IMR-90 (cell line): ENCODE data around the gene USB1. TPM values are rescaled to one million over a fixed set of nuclear protein-coding genes. Genes with fewer than 3 reads are reported as not detected.

Source experiments
- ATAC-seq: fragments of 200-7000 bp; cut with Tn5 transposase; 2 replicates; pipeline ENCODE4 v1.9.1; 2020; ENCODE audit warnings: low read depth, mild to moderate bottlenecking, moderate library complexity
- BruUV-seq: library from RNA; stranded (reverse); fragments of 400-500 nt; replicated peaks from 2 replicates; lab custom pipeline; 2021; lab: Mats Ljungman, UMichigan
- CTCF ChIA-PET: fragments of 300-600 bp; formaldehyde crosslinking; extraction: SDS; loops from one replicate; lab custom pipeline; 2021; ENCODE audit warnings: antibody characterized with exemption; lab: Yijun Ruan, JAX
- POLR2A ChIA-PET: fragments of 300-600 bp; sonication (Branson Sonifier 250); formaldehyde crosslinking; loops from one replicate; lab custom pipeline; 2022; ENCODE audit warnings: antibody characterized with exemption; ENCODE audit not compliant: unreplicated experiment; lab: Charles Lee
- DNase-seq: peaks from one replicate; pipeline ENCODE4 v3.0.0; 2013
- H2AFZ ChIP-seq: replicated peaks from 2 replicates; pipeline ENCODE3; 2013; ENCODE audit warnings: low read length, mild to moderate bottlenecking; ENCODE audit not compliant: poor library complexity
- H2AK5ac ChIP-seq: 2 replicates; pipeline ENCODE4 v1.6.1; 2013; ENCODE audit warnings: low read depth, low read length, inconsistent platforms
- H2AK9ac ChIP-seq: replicated peaks from 2 replicates; pipeline ENCODE3; 2013; ENCODE audit warnings: mild to moderate bottlenecking, low read depth, low read length, moderate library complexity; ENCODE audit not compliant: poor library complexity
- H2BK120ac ChIP-seq: 2 replicates; pipeline ENCODE4 v1.6.1; 2013; ENCODE audit warnings: low read depth, low read length, inconsistent platforms
- H2BK15ac ChIP-seq: 3 replicates; pipeline ENCODE4 v1.6.1; 2013; ENCODE audit warnings: low read depth, low read length, inconsistent platforms
- H2BK20ac ChIP-seq: 2 replicates; pipeline ENCODE4 v1.6.1; 2013; ENCODE audit warnings: low read depth, mild to moderate bottlenecking, inconsistent platforms, low read length, moderate library complexity
- H2BK5ac ChIP-seq: 2 replicates; pipeline ENCODE4 v1.6.1; 2013; ENCODE audit warnings: mild to moderate bottlenecking, low read depth, low read length, inconsistent platforms; ENCODE audit not compliant: poor library complexity, severe bottlenecking
- H3K14ac ChIP-seq: replicated peaks from 2 replicates; pipeline ENCODE4 v1.6.1; 2013; ENCODE audit warnings: low read depth, low read length, inconsistent platforms
- H3K18ac ChIP-seq: 2 replicates; pipeline ENCODE4 v1.6.1; 2013; ENCODE audit warnings: low read depth, low read length, control low read depth
- H3K23ac ChIP-seq: 2 replicates; pipeline ENCODE4 v1.6.1; 2013; ENCODE audit warnings: low read depth, low read length, inconsistent platforms
- H3K27ac ChIP-seq: 2 replicates; pipeline ENCODE4 v1.5.1; 2013; ENCODE audit warnings: mild to moderate bottlenecking, control low read depth, low read length; ENCODE audit not compliant: insufficient read depth
- H3K27me3 ChIP-seq: 2 replicates; pipeline ENCODE4 v1.6.1; 2013; ENCODE audit warnings: low read length; ENCODE audit not compliant: control insufficient read depth, insufficient read depth
- H3K36me3 ChIP-seq: 2 replicates; pipeline ENCODE4 v1.6.1; 2013; ENCODE audit warnings: low read length, mixed read lengths; ENCODE audit not compliant: control insufficient read depth, insufficient read depth
- H3K4ac ChIP-seq: 2 replicates; pipeline ENCODE4 v1.6.1; 2013; ENCODE audit warnings: low read depth, low read length, inconsistent platforms
- H3K4me1 ChIP-seq: 2 replicates; pipeline ENCODE4 v1.6.1; 2013; ENCODE audit warnings: low read length, mixed read lengths; ENCODE audit not compliant: control insufficient read depth, insufficient read depth
- H3K4me2 ChIP-seq: 2 replicates; pipeline ENCODE4 v1.6.1; 2013; ENCODE audit warnings: low read depth, mild to moderate bottlenecking, control low read depth, low read length, moderate library complexity
- H3K4me3 ChIP-seq: 2 replicates; pipeline ENCODE4 v1.5.1; 2013; ENCODE audit warnings: low read depth, mild to moderate bottlenecking, control low read depth, low read length, moderate library complexity; ENCODE audit not compliant: insufficient read depth
- H3K56ac ChIP-seq: 2 replicates; pipeline ENCODE4 v1.6.1; 2013; ENCODE audit warnings: low read length, inconsistent platforms; ENCODE audit not compliant: insufficient read depth; ENCODE audit errors: extremely low read depth
- H3K79me1 ChIP-seq, 2 experiments: 2 replicates each; pipeline ENCODE4 v1.6.1; 2013; ENCODE audit warnings: low read length in 2 of 2, inconsistent platforms in 1 of 2, low read depth in 1 of 2
- H3K9ac ChIP-seq: 2 replicates; pipeline ENCODE4 v1.6.1; 2013; ENCODE audit warnings: low read depth, low read length, control low read depth
- H3K9me1 ChIP-seq: 2 replicates; pipeline ENCODE4 v1.6.1; 2013; ENCODE audit warnings: low read length, inconsistent platforms; ENCODE audit not compliant: insufficient read depth
- H3K9me3 ChIP-seq: 2 replicates; pipeline ENCODE4 v1.6.1; 2013; ENCODE audit warnings: low read length; ENCODE audit not compliant: control insufficient read depth, insufficient read depth
- H4K20me1 ChIP-seq: 2 replicates; pipeline ENCODE4 v1.6.1; 2013; ENCODE audit warnings: low read length, inconsistent platforms; ENCODE audit not compliant: insufficient read depth
- H4K5ac ChIP-seq: 2 replicates; pipeline ENCODE4 v1.6.1; 2013; ENCODE audit warnings: mild to moderate bottlenecking, low read depth, low read length, control low read depth
- H4K8ac ChIP-seq, 2 experiments: 2 replicates each; pipeline ENCODE4 v1.6.1; 2013; ENCODE audit warnings: low read depth in 2 of 2, low read length in 2 of 2, control low read depth in 1 of 2, inconsistent platforms in 1 of 2
- H4K91ac ChIP-seq: 2 replicates; pipeline ENCODE4 v1.6.1; 2013; ENCODE audit warnings: low read depth, low read length, inconsistent platforms; ENCODE audit not compliant: insufficient read depth
- BHLHE40 ChIP-seq: fragments of 150-350 bp; IDR thresholded peaks from 2 replicates; pipeline ENCODE4 v1.6.1; 2016; ENCODE audit warnings: mild to moderate bottlenecking, low read depth, low read length
- CEBPB ChIP-seq: IDR thresholded peaks from 2 replicates; pipeline ENCODE4 v1.6.1; 2012; ENCODE audit warnings: low read depth, low read length, improper control_type of control experiment
- CHD1 ChIP-seq: IDR thresholded peaks from 2 replicates; pipeline ENCODE4 v1.6.1; 2012; ENCODE audit warnings: low read depth, low read length, improper control_type of control experiment
- FOS ChIP-seq: fragments of 150-350 bp; IDR thresholded peaks from 2 replicates; pipeline ENCODE4 v1.6.1; 2016; ENCODE audit warnings: low read depth, low read length
- MAFK ChIP-seq: IDR thresholded peaks from 2 replicates; pipeline ENCODE4 v1.6.1; 2012; ENCODE audit warnings: low read depth, low read length, improper control_type of control experiment
- MAZ ChIP-seq: IDR thresholded peaks from 2 replicates; pipeline ENCODE4 v1.6.1; 2012; ENCODE audit warnings: low read depth, mild to moderate bottlenecking, low read length, improper control_type of control experiment, moderate library complexity, borderline replicate concordance
- MXI1 ChIP-seq: IDR thresholded peaks from 2 replicates; pipeline ENCODE4 v1.6.1; 2012; ENCODE audit warnings: low read depth, mild to moderate bottlenecking, low read length, moderate library complexity, borderline replicate concordance
- NFE2L2 ChIP-seq: fragments of 150-350 bp; IDR thresholded peaks from 2 replicates; pipeline ENCODE4 v1.6.1; 2016; ENCODE audit warnings: low read depth, mild to moderate bottlenecking, low read length
- POLR2A ChIP-seq: IDR thresholded peaks from 2 replicates; pipeline ENCODE4 v1.6.1; 2012; ENCODE audit warnings: mild to moderate bottlenecking, low read depth, low read length
- RAD21 ChIP-seq: IDR thresholded peaks from 2 replicates; pipeline ENCODE4 v1.6.1; 2012; ENCODE audit warnings: low read length, improper control_type of control experiment
- RCOR1 ChIP-seq: IDR thresholded peaks from 2 replicates; pipeline ENCODE4 v1.6.1; 2012; ENCODE audit warnings: mild to moderate bottlenecking, low read length, improper control_type of control experiment; ENCODE audit not compliant: insufficient replicate concordance
- RFX5 ChIP-seq: IDR thresholded peaks from 2 replicates; pipeline ENCODE4 v1.8.0; 2012; ENCODE audit warnings: low read depth, mild to moderate bottlenecking, low read length, moderate library complexity
- SMC3 ChIP-seq: fragments of 150-350 bp; IDR thresholded peaks from 2 replicates; pipeline ENCODE4 v1.6.1; 2016; ENCODE audit warnings: low read depth, mild to moderate bottlenecking, antibody characterized with exemption, low read length, moderate library complexity
- WGBS, 2 experiments: methylation state at CpG; one replicate each; pipeline versions ENCODE4 v1.1.5 to v1.1.7; 2013; ENCODE audit warnings: missing lambda C conversion rate in 2 of 2; ENCODE audit not compliant: insufficient read length in 1 of 2; ENCODE audit errors: extremely low coverage in 2 of 2; 5-methylcytosine and 5-hydroxymethylcytosine counted together
- dilution Hi-C: fragments of 300-500 bp; cut with HindIII; formaldehyde crosslinking; loops from one replicate; pipeline ENCODE4 v1.14.3; 2018; ENCODE audit warnings: low sequenced_read_pairs; ENCODE audit not compliant: unreplicated experiment
- in situ Hi-C: fragments of 300-500 bp; cut with MboI; formaldehyde crosslinking; loops from 3 replicates; pipeline ENCODE4 v1.14.3; 2019; ENCODE audit warnings: low sequenced_read_pairs, inconsistent platforms, mixed read lengths
- intact Hi-C: fragments of 100-400 bp; cut with micrococcal nuclease; formaldehyde crosslinking; loops from 2 replicates; pipeline ENCODE4 v1.10.0; 2022
- polyA plus RNA-seq, 3 experiments: library from polyadenylated mRNA; depleted of rRNA; stranded (reverse); fragments of >200 nt; gene quantifications; 2 replicates each; pipeline ENCODE4 v1.2.3, GENCODE V29; 2012; ENCODE audit warnings: low replicate concordance in 1 of 3
- total RNA-seq: library from RNA; depleted of rRNA; stranded (reverse); fragments of >200 nt; gene quantifications from 2 replicates; pipeline ENCODE4 v1.2.3, GENCODE V29; 2012
- TF ChIP-seq, protein P1 (sequence below): fragments of 150-350 bp; IDR thresholded peaks from 2 replicates; pipeline ENCODE4 v1.6.1; 2016; ENCODE audit warnings: low read depth, mild to moderate bottlenecking, low read length, moderate library complexity, borderline replicate concordance
- TF ChIP-seq, protein P2 (sequence below): fragments of 150-350 bp; IDR thresholded peaks from 2 replicates; pipeline ENCODE4 v1.6.1; 2017; ENCODE audit warnings: mild to moderate bottlenecking, antibody characterized with exemption, low read length, low read depth
- TF ChIP-seq, protein P3 (sequence below): conservative IDR thresholded peaks from 2 replicates; pipeline ENCODE4 v1.5.1; 2012; ENCODE audit warnings: mild to moderate bottlenecking, low read depth, low read length, improper control_type of control experiment

Gene USB1
- total and polyA plus RNA-seq, 2 of the 4 experiments (the other 2 are of a cell fraction): 45.9 to 94.9 TPM

DNA sequence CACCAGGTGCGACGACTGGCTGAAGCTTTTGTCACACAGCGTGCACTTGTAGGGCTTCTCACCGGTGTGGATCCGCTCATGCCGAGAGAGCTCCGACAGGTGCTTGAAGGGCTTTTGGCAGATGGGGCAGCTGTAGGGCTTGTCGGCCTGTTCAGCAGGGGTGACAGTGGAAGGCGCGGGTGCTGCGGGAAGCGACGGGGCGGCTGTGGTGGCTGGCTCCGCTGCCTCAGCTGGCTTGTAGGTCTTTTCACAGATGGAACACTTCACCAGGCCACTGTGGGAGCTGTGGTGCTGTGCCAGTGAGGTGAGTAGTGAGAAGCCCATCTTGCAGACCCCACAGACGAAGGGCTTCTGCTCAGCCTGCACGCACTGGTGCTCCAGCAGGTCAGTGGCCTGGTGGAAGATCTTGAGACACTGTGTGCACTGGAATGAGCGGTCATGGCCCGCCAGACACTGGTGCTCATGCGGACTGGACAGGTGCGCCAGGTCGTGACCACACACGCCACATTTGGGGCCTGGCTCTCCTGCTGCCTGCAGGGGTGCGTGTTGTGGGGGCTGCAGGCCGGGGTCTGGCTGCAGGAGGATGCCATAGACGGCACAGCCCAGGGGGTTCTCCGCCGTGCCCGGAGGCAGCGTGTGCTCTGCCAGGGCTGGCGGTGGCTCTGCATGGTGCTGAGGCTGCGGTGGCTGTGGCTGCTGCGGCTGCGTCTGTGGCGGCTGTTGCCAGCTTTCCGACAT lies 3.5 kb upstream of the USB1 start:
- in situ Hi-C loops: no loop called here
- Histone ChIP-seq H3K27me3 (no peaks in the 10 kb centered on the region), H3K27ac (no peak overlapping the region), H3K9me3 (no peaks in the 10 kb centered on the region), H3K9ac (no peak overlapping the region), H4K91ac (no peak overlapping the region), H4K20me1 (peaks cover 23% of the 10 kb centered on the region), H3K23ac (no peak overlapping the region), H4K8ac (no peak overlapping the region), H3K56ac (no peak overlapping the region), H2BK20ac (no peak overlapping the region), H3K36me3 (peaks cover 36% of the 10 kb centered on the region; the same call in 1 of the 2 replicates), H2AK5ac (no peak overlapping the region), H3K79me1 (peaks cover 20 to 59% of the 10 kb centered on the region in 2 experiments), H3K14ac (no peak overlapping the region), H2BK5ac (no peak overlapping the region), H3K9me1 (peaks cover 11% of the 10 kb centered on the region; the same call in 1 of the 2 replicates), H3K4ac (no peak overlapping the region), H3K4me2 (no peak overlapping the region), H3K4me1 (peaks cover 12% of the 10 kb centered on the region), H4K5ac (no peak overlapping the region), H2AK9ac (no peak overlapping the region), H2BK15ac (no peak overlapping the region), H2BK120ac (no peak overlapping the region), H2AFZ (no peak overlapping the region), H3K18ac (no peak overlapping the region), H3K4me3 (no peak overlapping the region)
- POLR2A ChIA-PET: no interaction called here
- CTCF ChIA-PET: no interaction called here
- ATAC-seq (no peak), DNase-seq (no peak)
- intact Hi-C loops: no loop called here
- TF ChIP-seq, protein P1, sequence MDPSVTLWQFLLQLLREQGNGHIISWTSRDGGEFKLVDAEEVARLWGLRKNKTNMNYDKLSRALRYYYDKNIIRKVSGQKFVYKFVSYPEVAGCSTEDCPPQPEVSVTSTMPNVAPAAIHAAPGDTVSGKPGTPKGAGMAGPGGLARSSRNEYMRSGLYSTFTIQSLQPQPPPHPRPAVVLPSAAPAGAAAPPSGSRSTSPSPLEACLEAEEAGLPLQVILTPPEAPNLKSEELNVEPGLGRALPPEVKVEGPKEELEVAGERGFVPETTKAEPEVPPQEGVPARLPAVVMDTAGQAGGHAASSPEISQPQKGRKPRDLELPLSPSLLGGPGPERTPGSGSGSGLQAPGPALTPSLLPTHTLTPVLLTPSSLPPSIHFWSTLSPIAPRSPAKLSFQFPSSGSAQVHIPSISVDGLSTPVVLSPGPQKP: no peak
- TF ChIP-seq CHD1 (no peak), FOS (no peak), BHLHE40 (no peak), RFX5 (no peak), MXI1 (no peak), POLR2A (no peak), RAD21 (no peak), MAZ (no peak), MAFK (no peak), NFE2L2 (no peak), SMC3 (no peak), CEBPB (no peak), RCOR1 (no peak)
- TF ChIP-seq, protein P2, sequence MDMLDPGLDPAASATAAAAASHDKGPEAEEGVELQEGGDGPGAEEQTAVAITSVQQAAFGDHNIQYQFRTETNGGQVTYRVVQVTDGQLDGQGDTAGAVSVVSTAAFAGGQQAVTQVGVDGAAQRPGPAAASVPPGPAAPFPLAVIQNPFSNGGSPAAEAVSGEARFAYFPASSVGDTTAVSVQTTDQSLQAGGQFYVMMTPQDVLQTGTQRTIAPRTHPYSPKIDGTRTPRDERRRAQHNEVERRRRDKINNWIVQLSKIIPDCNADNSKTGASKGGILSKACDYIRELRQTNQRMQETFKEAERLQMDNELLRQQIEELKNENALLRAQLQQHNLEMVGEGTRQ: no peak
- TF ChIP-seq, protein P3, sequence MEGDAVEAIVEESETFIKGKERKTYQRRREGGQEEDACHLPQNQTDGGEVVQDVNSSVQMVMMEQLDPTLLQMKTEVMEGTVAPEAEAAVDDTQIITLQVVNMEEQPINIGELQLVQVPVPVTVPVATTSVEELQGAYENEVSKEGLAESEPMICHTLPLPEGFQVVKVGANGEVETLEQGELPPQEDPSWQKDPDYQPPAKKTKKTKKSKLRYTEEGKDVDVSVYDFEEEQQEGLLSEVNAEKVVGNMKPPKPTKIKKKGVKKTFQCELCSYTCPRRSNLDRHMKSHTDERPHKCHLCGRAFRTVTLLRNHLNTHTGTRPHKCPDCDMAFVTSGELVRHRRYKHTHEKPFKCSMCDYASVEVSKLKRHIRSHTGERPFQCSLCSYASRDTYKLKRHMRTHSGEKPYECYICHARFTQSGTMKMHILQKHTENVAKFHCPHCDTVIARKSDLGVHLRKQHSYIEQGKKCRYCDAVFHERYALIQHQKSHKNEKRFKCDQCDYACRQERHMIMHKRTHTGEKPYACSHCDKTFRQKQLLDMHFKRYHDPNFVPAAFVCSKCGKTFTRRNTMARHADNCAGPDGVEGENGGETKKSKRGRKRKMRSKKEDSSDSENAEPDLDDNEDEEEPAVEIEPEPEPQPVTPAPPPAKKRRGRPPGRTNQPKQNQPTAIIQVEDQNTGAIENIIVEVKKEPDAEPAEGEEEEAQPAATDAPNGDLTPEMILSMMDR: no peak
- BruUV-seq: no TSS peak
- dilution Hi-C loops: no loop called here
- 97% methylated on average over 19 of the region's 36 CpGs; no CpG with 5 or more reads in 1 of the 2 experiments for WGBS, 2 experiments
